ENCODE measurements around the gene CLTB. TPM values are rescaled to one million over a fixed set of nuclear protein-coding genes. Genes with fewer than 3 reads are reported as not detected.
A peak's percentile ranks its signal among the peaks of the same experiment; 100 is the strongest.

Gene CLTB
- total RNA-seq, 2 experiments from 2014 or later: 69.5 to 73.2 TPM

GRCh38 chr5:176407456-176408251 is 8.7 kb downstream of the CLTB start:
- intact Hi-C loops (cut with DNase I, micrococcal nuclease): no loop called here
- no peak overlapping the region for H3K4me3 Mint-ChIP-seq
- no peak for DNase-seq
- no peak overlapping the region for H3K4me3 ChIP-seq (ENCODE audit: low read length)
- peaks cover 3% of the 10 kb centered on the region for H3K4me1 ChIP-seq (ENCODE audit: insufficient read depth, low read length)
- H3K9me3 ChIP-seq (ENCODE audit: control insufficient read depth in 1 of 2, insufficient read depth in 1 of 2, low read length in 2 of 2): no peaks in the 10 kb centered on the region
- POLR2A ChIA-PET: interaction anchor here (1.3 kb wide), 1 partner anchor 46 kb away, joined by 3 read pairs; the partner anchor contains the start of gene KIAA1191
- CTCF ChIA-PET: no interaction called here
- H3K36me3 Mint-ChIP-seq (ENCODE audit: low read depth): peaks cover 44% of the 10 kb centered on the region
- TF ChIP-seq CTCF (IDR thresholded peaks at IDR 0.05): no peak
- no peaks in the 10 kb centered on the region for H3K9me3 Mint-ChIP-seq
- H3K4me1 Mint-ChIP-seq (ENCODE audit: low read depth): peaks cover 14% of the 10 kb centered on the region
- peaks cover 39% of the 10 kb centered on the region for H3K36me3 ChIP-seq (ENCODE audit: insufficient read depth, low read length)
- no peaks in the 10 kb centered on the region for H3K27me3 Mint-ChIP-seq
- H3K27me3 ChIP-seq (ENCODE audit: control insufficient read depth in 1 of 2, insufficient read depth in 2 of 2, low read length in 2 of 2): no peaks in the 10 kb centered on the region
- H3K27ac Mint-ChIP-seq: no peak overlapping the region
- ATAC-seq (ENCODE audit: poor library complexity): no peak
- H3K27ac ChIP-seq (ENCODE audit: low read depth in 1 of 2, low read length in 2 of 2): no peak overlapping the region

- Mint-ChIP-seq H3K4me1 (ENCODE audit: low read depth) (peaks cover 9% of the 10 kb centered on the region), H3K36me3 (ENCODE audit: low read depth) (peaks cover 50% of the 10 kb centered on the region), H3K9me3 (no peaks in the 10 kb centered on the region), H3K27ac (no peak overlapping the region), H3K27me3 (no peaks in the 10 kb centered on the region), H3K4me3 (no peak overlapping the region)
- POLR2A ChIA-PET: interaction anchor here (0.8 kb wide), 1 partner anchor 42 kb away, joined by 3 read pairs; the partner anchor contains the start of gene FAF2
- CTCF ChIA-PET: no interaction called here
- H3K4me1 ChIP-seq (ENCODE audit: insufficient read depth, low read length): peaks cover 3% of the 10 kb centered on the region
- DNase-seq (peak in 1 of 14 experiments; percentile 14), ATAC-seq (ENCODE audit: poor library complexity) (no peak)
- H3K27me3 ChIP-seq (ENCODE audit: control insufficient read depth in 1 of 2, insufficient read depth in 2 of 2, low read length in 2 of 2): no peaks in the 10 kb centered on the region
- no peak overlapping the region for H3K4me3 ChIP-seq (ENCODE audit: low read length)
- intact Hi-C loops (cut with DNase I, micrococcal nuclease): no loop called here
- no peak for TF ChIP-seq CTCF (IDR thresholded peaks at IDR 0.05)
- no peaks in the 10 kb centered on the region for H3K9me3 ChIP-seq (ENCODE audit: control insufficient read depth in 1 of 2, insufficient read depth in 1 of 2, low read length in 2 of 2)
- H3K36me3 ChIP-seq (ENCODE audit: insufficient read depth, low read length): peaks cover 35% of the 10 kb centered on the region
- no peak overlapping the region for H3K27ac ChIP-seq (ENCODE audit: low read depth in 1 of 2, low read length in 2 of 2)
These were observed 9.8 kb downstream of the CLTB start for GRCh38 chr5:176406436-176407052.

GRCh38 chr5:176405656-176406435 is 10.5 kb downstream of the CLTB start:
- Histone ChIP-seq H3K36me3 (ENCODE audit: insufficient read depth, low read length) (peaks cover 39% of the 10 kb centered on the region), H3K27me3 (ENCODE audit: control insufficient read depth in 1 of 2, insufficient read depth in 2 of 2, low read length in 2 of 2) (no peaks in the 10 kb centered on the region), H3K4me3 (ENCODE audit: low read length) (no peak overlapping the region), H3K9me3 (ENCODE audit: control insufficient read depth in 1 of 2, insufficient read depth in 1 of 2, low read length in 2 of 2) (no peaks in the 10 kb centered on the region), H3K27ac (ENCODE audit: low read depth in 1 of 2, low read length in 2 of 2) (no peak overlapping the region), H3K4me1 (ENCODE audit: insufficient read depth, low read length) (peaks cover 3% of the 10 kb centered on the region)
- Mint-ChIP-seq H3K4me3 (no peak overlapping the region), H3K27ac (no peak overlapping the region), H3K27me3 (no peaks in the 10 kb centered on the region), H3K36me3 (ENCODE audit: low read depth) (peaks cover 48% of the 10 kb centered on the region), H3K4me1 (ENCODE audit: low read depth) (peaks cover 2% of the 10 kb centered on the region), H3K9me3 (no peaks in the 10 kb centered on the region)
- peak in 1 of 14 experiments; percentile 8 for DNase-seq
- ChIA-PET CTCF (no interaction called here), POLR2A (interaction anchor here (0.8 kb wide), 1 partner anchor 43 kb away, joined by 3 read pairs; the partner anchor contains the start of gene FAF2)
- ATAC-seq (ENCODE audit: poor library complexity): no peak
- intact Hi-C loops (cut with DNase I, micrococcal nuclease): no loop called here
- TF ChIP-seq CTCF (IDR thresholded peaks at IDR 0.05): no peak
